Central memory CD8-positive, alpha-beta T cell (primary cell): ENCODE measurements around the gene PAOX.

Experiments
- ATAC-seq: fragments of 150-1000 bp; cut with Tn5 transposase; replicated peaks from 2 replicates; pipeline ENCODE4 v1.10.0; 2022; ENCODE audit warnings: mild to moderate bottlenecking, moderate FRiP score, moderate number of reproducible peaks; ENCODE audit not compliant: poor library complexity, severe bottlenecking; ENCODE audit errors: extremely low read depth
- DNase-seq, 2 donors: peaks; one replicate each; pipeline ENCODE4 v3.0.0; 2021; ENCODE audit warnings: low spot score in 2 of 2
- H3K27ac Mint-ChIP-seq: one replicate; pipeline ENCODE4 v1.8.0; 2022; ENCODE audit warnings: low read depth, mild to moderate bottlenecking, moderate library complexity, mixed read lengths
- H3K27me3 Mint-ChIP-seq: one replicate; pipeline ENCODE4 v1.8.0; 2022; ENCODE audit warnings: mixed read lengths
- H3K36me3 Mint-ChIP-seq: one replicate; pipeline ENCODE4 v1.8.0; 2022; ENCODE audit warnings: mild to moderate bottlenecking, moderate library complexity, mixed read lengths; ENCODE audit not compliant: insufficient read depth
- H3K4me1 Mint-ChIP-seq: one replicate; pipeline ENCODE4 v1.8.0; 2022; ENCODE audit warnings: mixed read lengths
- H3K4me3 Mint-ChIP-seq: one replicate; pipeline ENCODE4 v1.8.0; 2022; ENCODE audit warnings: mild to moderate bottlenecking, moderate library complexity, mixed read lengths
- H3K9me3 Mint-ChIP-seq: one replicate; pipeline ENCODE4 v1.8.0; 2022; ENCODE audit warnings: mixed read lengths

The PAOX gene

DNA sequence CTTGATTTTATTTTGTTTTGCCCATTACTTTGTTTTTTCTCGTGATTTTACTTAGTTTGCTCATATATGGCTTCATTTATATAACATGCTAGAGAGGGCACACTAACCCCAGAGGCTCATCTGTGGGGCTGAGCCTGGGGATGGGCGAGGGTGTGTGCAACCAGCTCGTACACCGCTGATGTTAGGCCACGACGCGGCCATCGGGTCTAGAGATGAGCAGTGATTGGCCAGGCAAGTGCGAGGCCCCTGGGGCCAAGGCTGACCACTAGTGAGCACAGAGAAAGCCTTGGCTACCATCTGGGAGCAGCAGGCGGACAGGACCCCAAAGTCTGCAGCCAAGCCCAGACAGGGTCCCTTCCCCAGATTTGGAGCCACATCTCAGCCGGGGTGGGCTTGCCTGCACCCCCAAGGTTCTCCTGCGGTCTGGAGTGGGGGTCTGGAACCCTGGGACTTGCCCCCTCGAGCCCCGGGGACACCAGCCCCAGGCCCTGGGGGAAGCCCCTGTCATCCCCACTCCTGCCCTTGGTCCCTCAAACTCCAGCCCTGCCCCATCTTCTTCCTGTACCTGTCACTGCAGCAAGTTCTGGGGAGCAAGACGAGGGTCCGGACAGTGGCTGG, 25.0 kb upstream of the PAOX start:
- H3K36me3 Mint-ChIP-seq = peaks cover 5% of the 10 kb centered on the region
- H3K4me3 Mint-ChIP-seq = no peak overlapping the region
- H3K4me1 Mint-ChIP-seq = peaks cover 5% of the 10 kb centered on the region
- no peak for DNase-seq
- no peak overlapping the region for H3K27ac Mint-ChIP-seq
- no peaks in the 10 kb centered on the region for H3K9me3 Mint-ChIP-seq
- peaks cover 7% of the 10 kb centered on the region for H3K27me3 Mint-ChIP-seq
- ATAC-seq = no peak

DNA sequence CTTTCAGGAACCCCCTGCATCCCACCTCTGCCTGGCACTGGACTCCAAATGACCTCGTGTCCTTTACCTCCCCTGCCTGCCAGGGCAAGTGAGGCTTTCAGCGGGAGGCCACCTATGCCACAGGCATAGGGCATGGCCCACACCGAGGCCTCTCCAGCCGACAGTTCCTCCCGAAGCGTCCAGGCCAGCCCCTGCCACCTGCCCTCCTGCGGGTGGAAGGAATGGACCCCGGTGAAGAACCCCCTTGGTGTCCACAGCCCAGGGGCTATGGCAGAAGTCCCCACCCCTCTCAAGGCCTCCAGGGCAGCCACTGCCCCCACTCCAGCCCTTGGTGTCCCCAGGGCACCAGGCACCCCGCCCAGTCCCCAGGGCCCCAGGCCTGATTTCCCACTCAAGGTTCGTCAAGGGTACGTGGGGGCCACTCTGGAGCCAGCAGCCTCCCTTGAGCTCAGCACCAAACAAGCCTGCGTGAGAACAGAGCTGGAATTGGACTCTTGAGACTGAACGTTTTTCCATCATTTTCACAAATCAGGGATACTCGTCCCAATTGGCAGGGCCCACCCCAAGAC, 24.3 kb upstream of the PAOX start:
- DNase-seq (no peak), ATAC-seq (no peak)
- Mint-ChIP-seq H3K27ac (no peak overlapping the region), H3K4me3 (no peak overlapping the region), H3K9me3 (no peaks in the 10 kb centered on the region), H3K4me1 (peaks cover 5% of the 10 kb centered on the region), H3K36me3 (peaks cover 5% of the 10 kb centered on the region), H3K27me3 (peaks cover under 1% of the 10 kb centered on the region)

DNA sequence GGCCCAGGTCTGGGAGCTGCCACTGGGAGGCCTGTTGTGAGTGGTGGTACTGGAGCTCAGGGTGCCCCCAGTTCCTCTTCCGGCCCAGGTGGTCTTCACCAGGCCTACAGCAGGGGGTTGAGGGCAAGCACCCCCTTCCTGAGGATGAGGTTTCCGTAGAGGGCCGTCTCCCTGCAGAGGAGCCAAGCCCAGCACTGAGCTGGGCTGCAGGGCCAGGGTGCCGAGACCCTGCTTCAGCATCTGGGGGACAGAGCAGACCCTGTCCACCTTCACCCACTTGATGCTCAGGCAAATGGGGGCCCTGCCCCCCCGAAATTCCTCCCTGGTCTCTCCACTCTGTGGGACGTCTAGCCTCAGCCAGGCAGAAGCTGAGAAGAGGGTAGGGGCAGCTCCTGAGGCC, 23.8 kb upstream of the PAOX start:
- no peak overlapping the region for H3K4me3 Mint-ChIP-seq
- H3K27me3 Mint-ChIP-seq = no peaks in the 10 kb centered on the region
- H3K36me3 Mint-ChIP-seq = peaks cover 5% of the 10 kb centered on the region
- ATAC-seq (no peak), DNase-seq (no peak)
- no peak overlapping the region for H3K27ac Mint-ChIP-seq
- no peaks in the 10 kb centered on the region for H3K9me3 Mint-ChIP-seq
- H3K4me1 Mint-ChIP-seq = peaks cover 5% of the 10 kb centered on the region

DNA sequence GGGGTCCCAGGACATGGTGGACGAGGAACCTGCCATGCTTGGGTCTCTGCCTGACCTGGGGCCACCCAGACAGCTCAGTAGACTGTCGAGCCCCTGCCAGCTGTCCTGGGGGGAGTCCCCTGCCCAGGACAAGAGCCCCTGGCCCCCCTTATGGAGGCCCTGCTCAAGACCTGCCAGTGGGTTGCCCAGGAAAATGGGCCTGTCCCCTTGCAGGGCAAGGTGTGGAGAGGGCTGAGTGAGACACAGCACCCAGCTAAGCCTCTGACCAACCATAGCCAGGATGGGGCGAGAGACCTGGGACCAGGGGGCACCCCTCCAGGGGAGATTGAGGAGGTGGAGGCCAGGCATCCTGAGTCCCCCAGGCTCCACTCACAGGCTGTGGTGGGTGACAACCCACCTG, 23.1 kb upstream of the PAOX start:
- Mint-ChIP-seq H3K4me3 (peak overlapping the region; percentile 70), H3K4me1 (peaks cover 5% of the 10 kb centered on the region), H3K27me3 (no peaks in the 10 kb centered on the region), H3K36me3 (peaks cover 5% of the 10 kb centered on the region), H3K9me3 (no peaks in the 10 kb centered on the region), H3K27ac (no peak overlapping the region)
- no peak for ATAC-seq
- no peak for DNase-seq

DNA sequence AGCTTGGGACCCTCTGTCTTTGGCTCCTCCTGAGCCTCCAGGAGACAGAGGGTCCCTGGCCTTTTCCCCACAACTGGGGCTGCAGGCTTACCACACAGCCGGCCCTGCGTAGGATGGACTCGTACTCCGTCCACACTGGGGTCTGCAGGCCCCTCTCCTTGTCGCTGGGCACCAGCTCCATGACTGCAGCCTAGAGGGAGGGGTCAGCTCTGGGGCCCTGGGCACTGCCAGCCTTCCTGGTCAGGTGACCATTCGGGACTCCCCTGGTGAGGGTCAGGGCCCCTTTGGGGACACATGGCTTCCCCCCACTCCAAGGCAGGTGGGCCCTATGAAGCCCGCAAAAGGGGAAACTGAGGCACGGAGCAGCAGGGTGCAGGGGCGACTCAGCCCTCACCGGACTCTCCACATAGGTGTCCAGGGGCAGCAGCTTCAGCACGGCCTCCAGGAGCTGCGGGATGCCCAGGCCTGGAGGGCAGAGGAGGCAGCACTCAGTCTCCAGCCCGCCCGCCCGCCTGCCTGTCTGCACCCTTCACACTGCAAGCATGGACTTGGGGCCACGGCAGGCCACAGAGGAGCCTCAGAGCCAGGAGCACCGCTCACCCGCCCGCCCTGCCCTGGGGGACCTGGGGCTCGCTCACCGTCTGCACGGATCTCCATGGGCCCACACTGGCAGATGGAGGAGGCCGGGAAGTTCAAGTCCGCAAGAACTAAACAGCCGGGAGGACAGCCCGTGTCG, 22.3 kb upstream of the PAOX start:
- Mint-ChIP-seq H3K27ac (no peak overlapping the region), H3K36me3 (peaks cover 5% of the 10 kb centered on the region), H3K9me3 (no peaks in the 10 kb centered on the region), H3K4me3 (peak overlapping the region; percentile 70), H3K27me3 (no peaks in the 10 kb centered on the region), H3K4me1 (peaks cover 11% of the 10 kb centered on the region)
- no peak for ATAC-seq
- no peak for DNase-seq

DNA sequence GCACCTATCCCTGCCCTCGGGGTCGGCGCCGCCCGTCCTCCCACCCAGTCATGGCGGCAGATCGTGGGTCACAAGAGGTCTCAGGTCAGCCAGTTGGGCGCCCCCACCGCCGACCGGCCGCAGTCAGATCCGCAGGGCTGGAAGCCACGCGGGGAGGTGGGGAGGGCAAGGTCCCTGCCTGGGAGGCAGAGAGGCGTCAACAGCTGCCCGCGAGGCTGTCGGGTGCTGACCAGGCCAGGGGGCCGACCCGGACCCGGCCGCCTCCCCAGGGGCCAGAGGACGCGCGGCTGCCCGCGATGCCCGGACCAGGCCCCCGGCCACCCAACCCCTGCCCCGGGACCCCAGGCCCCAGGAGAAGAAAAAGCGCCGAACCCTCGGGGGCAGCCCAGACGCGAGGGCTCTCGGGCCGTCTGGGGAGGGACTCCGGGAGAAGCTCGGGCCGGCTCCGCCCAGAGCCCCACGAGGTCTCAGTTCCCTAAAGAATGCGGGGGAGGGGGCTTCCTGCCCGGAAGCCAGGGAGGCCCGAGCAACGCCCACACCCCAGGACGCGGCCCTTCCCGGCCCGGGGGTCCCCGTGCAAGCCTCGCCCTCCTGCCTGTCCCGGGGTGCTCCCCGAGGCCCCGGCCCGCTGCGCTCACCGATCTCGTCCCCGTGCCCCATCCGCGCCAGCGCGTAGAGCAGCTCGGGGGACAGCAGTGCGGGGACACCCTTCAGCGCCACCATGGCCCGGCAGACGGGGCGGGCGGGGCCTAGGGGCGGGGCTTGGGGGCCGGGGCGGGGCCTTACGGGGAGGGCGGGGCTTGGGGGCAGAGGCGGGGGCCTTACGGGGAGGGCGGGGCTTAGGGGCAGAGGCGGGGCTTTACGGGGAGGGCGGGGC, 21.5 kb upstream of the PAOX start, which contains the start of gene FUOM:
FUOM (minus strand) TSS at position 735 of the 877 bp plus-strand sequence; CDS start at position 723, 12 bp downstream.
- H3K27me3 Mint-ChIP-seq = no peaks in the 10 kb centered on the region
- peak; percentile 46 to 53 for DNase-seq
- no peak within 1 kb of the TSS for H3K27ac Mint-ChIP-seq
- H3K9me3 Mint-ChIP-seq = no peaks in the 10 kb centered on the region
- peak; percentile 79 for ATAC-seq
- H3K4me1 Mint-ChIP-seq = peaks cover 16% of the 10 kb centered on the region
- peaks cover 5% of the 10 kb centered on the region for H3K36me3 Mint-ChIP-seq
- peak within 1 kb of the TSS; percentile 70 for H3K4me3 Mint-ChIP-seq

DNA sequence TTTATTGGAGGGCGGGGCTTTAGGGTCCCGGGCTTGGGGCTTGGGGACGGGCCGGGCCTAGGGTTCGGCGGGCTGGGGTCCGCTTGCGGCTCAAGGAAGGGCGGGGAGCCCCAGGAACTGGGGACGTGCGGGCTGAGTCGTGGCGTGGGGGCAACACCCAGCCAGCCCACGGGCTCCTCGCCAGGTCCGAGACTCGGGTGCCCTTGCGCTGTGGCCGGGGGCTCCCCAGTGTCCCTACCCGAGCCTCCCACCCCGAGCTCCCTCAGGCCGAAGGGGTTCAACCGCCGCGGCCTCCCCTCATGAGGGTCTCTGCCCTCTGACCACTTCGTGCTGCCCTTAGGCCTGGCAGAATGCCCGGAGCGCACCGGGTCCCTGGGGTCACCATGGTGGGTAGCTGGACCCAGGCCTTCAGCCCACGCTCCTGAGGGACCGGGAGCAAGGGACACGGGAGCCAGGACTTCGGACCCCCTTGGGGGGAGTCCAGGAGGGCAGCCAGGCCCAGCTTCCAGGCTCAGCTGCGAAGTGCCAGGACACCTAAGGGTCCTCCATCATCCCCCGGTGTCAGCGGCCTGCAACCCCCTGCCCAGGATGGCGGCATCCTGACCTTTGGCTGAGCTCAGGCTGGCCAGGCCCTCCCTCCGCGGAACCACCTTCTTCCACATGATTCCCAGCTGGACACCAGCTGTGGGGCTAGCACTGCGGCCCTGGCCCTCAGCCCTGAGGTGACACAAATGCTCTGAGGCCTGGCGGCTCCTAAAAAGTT, 20.7 kb upstream of the PAOX start:
- Mint-ChIP-seq H3K4me3 (peak overlapping the region; percentile 63), H3K9me3 (no peaks in the 10 kb centered on the region), H3K27ac (no peak overlapping the region), H3K4me1 (peaks cover 16% of the 10 kb centered on the region), H3K36me3 (peaks cover 5% of the 10 kb centered on the region), H3K27me3 (no peaks in the 10 kb centered on the region)
- DNase-seq (no peak), ATAC-seq (no peak)

DNA sequence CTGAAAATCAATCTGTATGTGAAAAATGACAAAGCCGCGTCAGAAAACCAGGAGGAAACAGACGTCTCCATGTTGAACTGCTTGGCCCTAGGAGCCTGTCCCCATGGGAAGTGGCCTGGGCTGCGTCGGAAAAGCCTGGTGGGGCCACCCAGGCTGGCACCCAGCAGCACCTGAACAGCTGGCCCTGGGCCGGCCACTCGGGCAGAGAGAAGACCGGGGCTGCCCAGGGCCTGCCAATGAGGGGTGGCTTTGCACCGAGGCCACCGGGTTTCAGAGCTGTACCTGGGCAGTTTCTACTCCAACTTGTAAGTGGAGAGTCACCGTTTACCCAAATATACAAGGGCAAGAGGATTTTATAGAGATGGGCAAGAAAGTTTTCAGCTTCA, 20.1 kb upstream of the PAOX start:
- DNase-seq (no peak), ATAC-seq (no peak)
- peaks cover 16% of the 10 kb centered on the region for H3K4me1 Mint-ChIP-seq
- no peak overlapping the region for H3K27ac Mint-ChIP-seq
- no peaks in the 10 kb centered on the region for H3K9me3 Mint-ChIP-seq
- peak overlapping the region; percentile 16 for H3K4me3 Mint-ChIP-seq
- no peaks in the 10 kb centered on the region for H3K27me3 Mint-ChIP-seq
- peaks cover 6% of the 10 kb centered on the region for H3K36me3 Mint-ChIP-seq

DNA sequence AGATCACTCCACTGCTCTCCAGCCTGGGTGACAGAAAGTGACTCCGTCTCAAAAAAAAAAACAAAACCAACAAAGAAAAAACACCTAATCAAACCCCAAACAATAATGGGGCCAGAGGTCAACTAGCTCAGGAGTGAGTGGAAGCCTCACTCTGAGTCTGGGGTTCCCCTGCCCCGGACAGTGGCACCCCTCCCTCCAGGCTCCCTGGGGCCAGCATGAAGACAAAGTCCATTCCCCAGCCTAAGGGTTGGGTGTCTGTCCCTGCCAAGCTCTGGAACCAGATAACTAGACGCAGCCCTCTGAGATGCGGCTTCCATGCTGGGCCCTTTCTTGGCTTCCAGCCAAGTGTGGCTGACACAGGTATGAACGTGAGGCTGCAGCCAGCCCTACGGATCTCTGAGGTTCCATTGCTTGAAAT, 19.5 kb upstream of the PAOX start:
- Mint-ChIP-seq H3K27ac (no peak overlapping the region), H3K4me1 (peaks cover 16% of the 10 kb centered on the region), H3K36me3 (peaks cover 8% of the 10 kb centered on the region), H3K9me3 (no peaks in the 10 kb centered on the region), H3K27me3 (no peaks in the 10 kb centered on the region), H3K4me3 (no peak overlapping the region)
- no peak for DNase-seq
- ATAC-seq = no peak

DNA sequence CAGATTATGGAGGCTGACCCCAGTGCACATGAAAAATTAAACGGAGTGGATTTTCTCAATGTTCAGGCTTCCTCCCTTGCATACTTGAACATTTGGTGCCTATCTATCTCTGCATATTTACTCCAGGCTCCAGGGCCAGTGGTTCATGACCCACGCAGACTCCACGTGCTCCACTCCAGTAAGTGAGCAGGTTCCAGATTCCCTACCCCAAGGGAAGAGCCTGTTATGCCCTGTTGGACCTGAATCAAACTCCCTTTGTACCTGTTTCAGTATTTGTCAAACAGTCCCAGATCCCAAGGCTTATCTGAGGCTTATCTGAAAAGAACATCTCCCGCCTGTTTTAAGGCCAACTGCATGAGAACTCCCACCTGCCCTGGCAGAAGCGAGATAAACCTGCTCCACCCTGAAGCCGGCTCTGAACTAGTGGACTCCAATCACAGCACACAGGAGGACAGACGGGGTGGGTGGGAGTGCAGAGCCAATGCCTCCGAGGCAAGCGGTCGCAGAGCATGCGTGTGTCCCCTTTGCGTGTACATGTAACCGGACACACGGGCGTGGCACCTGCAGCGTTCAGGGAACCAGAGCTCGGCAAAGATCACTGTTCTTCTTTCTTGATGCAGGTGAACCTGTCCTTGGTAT, 19.0 kb upstream of the PAOX start:
- peaks cover 8% of the 10 kb centered on the region for H3K36me3 Mint-ChIP-seq
- H3K9me3 Mint-ChIP-seq = no peaks in the 10 kb centered on the region

DNA sequence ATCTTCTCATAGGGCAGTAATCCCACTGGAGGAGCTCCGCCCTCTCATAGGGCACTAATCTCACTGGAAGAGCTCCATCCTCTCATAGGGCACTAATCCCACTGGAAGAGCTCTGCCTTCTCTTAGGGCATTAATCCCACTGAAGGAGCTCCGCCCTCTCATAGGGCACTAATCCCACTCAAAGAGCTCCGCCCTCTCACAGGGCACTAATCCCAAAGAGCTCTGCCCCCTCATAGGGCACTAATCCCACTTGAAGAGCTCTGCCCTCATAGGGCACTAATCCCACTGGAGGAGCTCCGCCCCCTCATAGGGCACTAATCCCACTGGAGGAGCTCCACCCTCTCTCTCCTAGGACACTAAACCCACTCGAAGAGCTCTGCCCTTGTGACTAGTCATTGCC, 17.8 kb upstream of the PAOX start:
- no peaks in the 10 kb centered on the region for H3K9me3 Mint-ChIP-seq
- H3K27ac Mint-ChIP-seq = peak overlapping the region; percentile 81
- ATAC-seq (no peak), DNase-seq (no peak)
- H3K4me3 Mint-ChIP-seq = peak overlapping the region; percentile 39
- H3K36me3 Mint-ChIP-seq = peaks cover 9% of the 10 kb centered on the region
- H3K4me1 Mint-ChIP-seq = peaks cover 12% of the 10 kb centered on the region
- no peaks in the 10 kb centered on the region for H3K27me3 Mint-ChIP-seq

More for the DNA sequence above, 19.0 kb upstream of the PAOX start:
- no peak for DNase-seq
- Mint-ChIP-seq H3K4me1 (peaks cover 16% of the 10 kb centered on the region), H3K4me3 (no peak overlapping the region), H3K27ac (peak overlapping the region; percentile 64), H3K27me3 (no peaks in the 10 kb centered on the region)
- ATAC-seq = no peak
